HFF-Myc (cell line): ENCODE measurements around the gene HECTD2.
A peak's percentile ranks its signal among the peaks of the same experiment; 100 is the strongest.

Experiments
- DNase-seq: peaks from one replicate; pipeline ENCODE4 v3.0.0-alpha.2; 2011; ENCODE audit warnings: low read depth; ENCODE audit errors: extremely low read depth
- H3K4me3 ChIP-seq: replicated peaks from 2 replicates; pipeline ENCODE4 v1.5.1; 2011; ENCODE audit warnings: low read depth, mild to moderate bottlenecking, control low read depth, low read length
- TF ChIP-seq, protein P1 (sequence below): IDR thresholded peaks from 2 replicates; pipeline ENCODE4 v1.5.1; 2012; ENCODE audit warnings: mild to moderate bottlenecking, low read depth, low read length, control low read depth; ENCODE audit errors: missing control alignments

The HECTD2 gene

DNA sequence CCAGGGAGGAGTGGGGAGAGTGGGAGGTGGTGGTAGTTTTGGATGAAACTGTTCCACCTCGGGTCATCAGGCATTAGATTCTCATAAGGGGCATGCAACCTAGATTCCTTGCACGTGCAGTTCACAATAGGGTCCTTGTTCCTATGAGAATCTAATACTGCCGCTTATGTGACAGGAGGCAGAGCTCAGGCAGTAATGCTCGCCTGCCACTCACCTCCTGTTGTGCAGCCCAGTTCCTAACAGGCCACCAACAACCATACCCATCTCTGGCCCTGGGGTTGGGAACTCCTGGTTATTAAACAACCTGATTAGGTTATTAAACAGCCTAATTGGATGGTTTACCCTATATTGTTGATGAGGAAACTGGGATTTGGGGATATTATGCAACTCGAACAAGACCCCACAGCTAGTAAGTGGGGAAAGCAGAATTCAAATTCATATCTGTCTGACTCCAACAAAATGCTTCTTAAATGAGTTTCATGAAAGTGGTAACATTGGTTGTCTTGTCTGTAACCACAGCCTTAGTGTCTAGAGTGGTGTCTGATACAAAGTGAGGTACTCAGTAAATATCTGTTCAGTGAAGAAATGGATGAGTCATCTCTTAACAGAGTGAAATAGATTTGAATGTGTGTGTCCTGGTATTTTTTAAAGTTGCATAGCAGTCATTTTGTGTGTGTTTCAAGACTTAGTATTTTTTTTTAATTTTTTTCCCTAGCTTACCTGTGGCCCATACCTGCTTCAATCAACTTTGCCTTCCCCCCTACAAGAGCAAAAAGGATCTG is 101.6 kb downstream of the HECTD2 start:
- TF ChIP-seq, protein P1, sequence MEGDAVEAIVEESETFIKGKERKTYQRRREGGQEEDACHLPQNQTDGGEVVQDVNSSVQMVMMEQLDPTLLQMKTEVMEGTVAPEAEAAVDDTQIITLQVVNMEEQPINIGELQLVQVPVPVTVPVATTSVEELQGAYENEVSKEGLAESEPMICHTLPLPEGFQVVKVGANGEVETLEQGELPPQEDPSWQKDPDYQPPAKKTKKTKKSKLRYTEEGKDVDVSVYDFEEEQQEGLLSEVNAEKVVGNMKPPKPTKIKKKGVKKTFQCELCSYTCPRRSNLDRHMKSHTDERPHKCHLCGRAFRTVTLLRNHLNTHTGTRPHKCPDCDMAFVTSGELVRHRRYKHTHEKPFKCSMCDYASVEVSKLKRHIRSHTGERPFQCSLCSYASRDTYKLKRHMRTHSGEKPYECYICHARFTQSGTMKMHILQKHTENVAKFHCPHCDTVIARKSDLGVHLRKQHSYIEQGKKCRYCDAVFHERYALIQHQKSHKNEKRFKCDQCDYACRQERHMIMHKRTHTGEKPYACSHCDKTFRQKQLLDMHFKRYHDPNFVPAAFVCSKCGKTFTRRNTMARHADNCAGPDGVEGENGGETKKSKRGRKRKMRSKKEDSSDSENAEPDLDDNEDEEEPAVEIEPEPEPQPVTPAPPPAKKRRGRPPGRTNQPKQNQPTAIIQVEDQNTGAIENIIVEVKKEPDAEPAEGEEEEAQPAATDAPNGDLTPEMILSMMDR = no peak
- H3K4me3 ChIP-seq = no peak overlapping the region
- peak; percentile 45 for DNase-seq

DNA sequence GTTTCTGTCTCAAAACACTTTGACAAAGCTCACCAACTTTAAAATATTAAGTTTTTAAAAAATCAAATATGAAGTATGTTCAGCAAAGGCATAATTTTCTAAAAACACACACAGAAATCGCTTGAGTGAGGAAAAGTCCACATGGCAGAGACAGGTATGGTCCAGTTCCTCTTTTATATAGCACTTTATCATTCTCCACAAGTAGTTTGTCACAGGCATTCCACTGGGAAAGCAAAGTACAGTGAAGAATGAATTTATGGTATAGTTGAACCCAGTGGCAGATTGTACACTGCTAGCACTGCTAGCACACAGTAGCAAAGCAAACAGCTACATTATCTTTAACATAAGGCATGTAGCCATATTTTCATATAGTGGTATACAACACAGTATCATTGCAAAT is 102.3 kb downstream of the HECTD2 start:
- TF ChIP-seq, protein P1 = no peak
- no peak overlapping the region for H3K4me3 ChIP-seq
- no peak for DNase-seq

DNA sequence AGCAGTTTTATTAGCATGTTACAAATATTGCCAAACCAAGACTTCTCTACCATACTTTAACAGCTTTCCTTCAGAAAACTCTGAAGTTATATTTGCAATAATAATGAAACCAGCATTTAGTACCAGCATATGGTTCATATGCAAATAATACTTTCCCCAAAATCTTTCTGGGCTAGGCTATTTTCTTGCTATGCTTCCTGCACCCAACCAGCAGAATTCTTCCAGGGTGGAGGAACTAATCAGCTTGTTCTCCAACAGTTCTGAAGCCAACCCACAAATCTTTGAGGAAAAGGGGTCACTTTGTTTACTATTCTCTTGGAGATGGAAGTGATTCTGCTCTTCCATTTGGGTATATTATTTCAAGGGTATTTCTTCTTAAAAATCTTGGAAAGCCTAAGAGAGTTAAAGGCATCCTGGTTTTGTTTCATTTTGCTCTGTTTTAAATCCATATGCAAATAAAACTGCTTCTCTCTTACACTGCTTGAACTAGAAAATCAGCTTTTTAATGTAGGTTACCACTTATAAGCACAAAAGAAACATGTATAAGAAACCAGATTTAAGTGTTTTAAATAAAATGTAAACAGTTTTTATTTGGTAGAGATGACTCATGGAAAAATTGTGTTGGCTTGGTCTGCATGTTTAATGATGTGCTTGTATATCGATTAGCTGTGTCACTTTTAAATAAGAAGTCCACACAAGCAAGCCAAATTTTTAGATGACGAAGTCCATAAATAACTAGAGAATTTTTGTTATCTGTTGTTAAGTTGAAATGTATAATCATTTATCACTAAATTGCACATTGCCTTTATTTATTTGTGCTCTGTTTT is 103.7 kb downstream of the HECTD2 start:
- no peak for DNase-seq
- no peak overlapping the region for H3K4me3 ChIP-seq
- TF ChIP-seq, protein P1 = no peak

DNA sequence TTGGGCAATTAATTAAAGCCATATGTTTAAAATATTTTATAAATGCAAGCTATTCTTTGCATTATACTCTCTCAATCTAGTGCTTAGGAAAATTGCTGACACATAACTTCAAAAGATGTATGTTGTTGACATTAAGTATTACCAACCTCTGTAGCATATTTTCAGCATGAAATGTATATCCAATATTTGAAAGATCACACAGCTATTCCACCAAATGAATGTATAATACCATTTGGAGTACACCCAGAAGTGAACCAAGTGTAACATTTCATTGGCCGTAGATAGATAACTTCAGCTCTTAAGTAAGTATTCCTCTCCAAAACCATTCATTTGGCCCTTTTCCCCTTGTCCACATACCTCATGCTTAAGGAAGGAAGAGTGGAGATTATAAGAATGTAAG is 104.6 kb downstream of the HECTD2 start:
- DNase-seq = no peak
- TF ChIP-seq, protein P1 = no peak
- no peak overlapping the region for H3K4me3 ChIP-seq

DNA sequence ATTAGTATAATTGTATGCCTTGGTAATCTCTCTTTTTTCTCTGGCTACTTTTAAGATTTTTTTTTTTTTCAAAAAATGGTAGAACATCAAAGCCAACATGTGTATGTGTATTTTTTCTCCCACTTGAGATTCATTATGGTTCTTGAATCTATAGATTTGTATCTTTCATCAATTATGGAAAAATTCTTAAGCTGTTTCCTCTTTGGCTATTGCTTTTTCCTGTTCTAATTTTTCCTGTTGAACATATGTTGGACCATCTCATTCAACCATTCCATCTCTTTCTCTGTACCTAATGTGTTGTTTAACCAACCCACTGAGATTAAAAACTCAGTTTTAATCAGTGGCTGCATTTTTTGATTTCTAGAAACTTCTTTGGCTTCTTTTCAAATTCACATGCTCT is 107.2 kb downstream of the HECTD2 start:
- TF ChIP-seq, protein P1 = no peak
- H3K4me3 ChIP-seq = no peak overlapping the region
- DNase-seq = no peak

DNA sequence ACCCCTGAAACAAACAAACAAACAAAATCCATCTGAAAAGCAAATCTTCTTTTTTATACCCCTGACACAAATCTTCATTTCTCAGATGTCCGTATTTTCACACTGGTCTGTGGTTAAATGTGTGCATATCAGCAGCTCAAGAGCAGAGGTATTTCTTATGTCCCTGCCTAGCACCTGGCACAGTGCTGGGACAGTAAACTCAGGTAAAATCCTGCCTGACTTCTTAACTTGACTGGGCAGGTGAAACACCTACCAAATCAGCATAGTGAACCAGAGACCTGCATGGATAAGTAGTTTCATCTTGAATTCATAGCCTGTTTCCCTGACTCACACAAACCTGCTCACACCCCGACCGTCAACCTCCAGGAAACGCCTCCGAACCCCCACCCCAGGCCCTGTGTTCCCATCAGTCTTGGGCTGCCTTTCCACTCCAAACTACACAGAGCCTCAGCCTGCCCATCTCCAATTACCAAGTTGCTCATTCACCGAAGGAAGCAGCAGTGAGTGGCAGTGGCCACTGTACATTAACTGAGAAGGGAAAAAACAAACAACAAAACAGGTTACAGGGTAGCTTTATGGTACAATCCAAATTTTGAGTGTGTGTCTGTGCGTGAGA is 109.9 kb downstream of the HECTD2 start:
- no peak for DNase-seq
- no peak overlapping the region for H3K4me3 ChIP-seq
- TF ChIP-seq, protein P1 = no peak
